Ovary (tissue), 9 donors: Measurements from ENCODE around the gene TP63. TPM values are rescaled to one million over a fixed set of nuclear protein-coding genes. Genes with fewer than 3 reads are reported as not detected.
"Not testable (repeated sequence)": the region's sequence is repeated elsewhere in the genome, so short reads cannot be mapped to it uniquely, and the experiment has no call there.

Experiments
- DNase-seq, 5 donors: peaks; one replicate each; pipeline ENCODE4 v3.0.0-alpha.2; 2019 to 2020
- H3K27ac ChIP-seq, 2 donors: fragments of 200-600 bp; one replicate each; pipeline versions ENCODE4 v1.5.1 to v1.8.0; 2019 to 2022
- H3K27me3 ChIP-seq: fragments of 200-600 bp; one replicate; pipeline ENCODE4 v1.8.0; 2022
- H3K36me3 ChIP-seq: fragments of 200-600 bp; sonication (generic); one replicate; pipeline ENCODE4 v1.5.1; 2019
- H3K4me1 ChIP-seq: one replicate; pipeline ENCODE4 v1.8.1; 2013; ENCODE audit warnings: mild to moderate bottlenecking, moderate library complexity; ENCODE audit not compliant: insufficient read depth
- H3K4me3 ChIP-seq: fragments of 200-600 bp; sonication (generic); one replicate; pipeline ENCODE4 v1.5.1; 2017
- H3K9me3 ChIP-seq, 2 donors: fragments of 200-600 bp in 1 of 2; sonication (generic) in 1 of 2; one replicate each; pipeline versions ENCODE4 v1.5.1 to v1.8.1; 2013 to 2019; ENCODE audit warnings: mild to moderate bottlenecking in 1 of 2, moderate library complexity in 1 of 2
- CTCF ChIP-seq, 3 donors: fragments of 450-650 bp in 2 of 3; fragments of 200-600 bp in 1 of 3; IDR thresholded peaks; one replicate each; pipeline versions ENCODE4 v1.5.1 to v1.8.0; 2016 to 2022; ENCODE audit warnings: antibody characterized with exemption in 3 of 3, mild to moderate bottlenecking in 1 of 3
- EP300 ChIP-seq: sonication (generic); formaldehyde crosslinking; IDR thresholded peaks from one replicate; pipeline ENCODE4 v1.6.1; 2017; ENCODE audit warnings: antibody characterized with exemption
- POLR2A ChIP-seq: fragments of 450-650 bp; IDR thresholded peaks from one replicate; pipeline ENCODE4 v1.6.1; 2017; ENCODE audit warnings: antibody characterized with exemption, mild to moderate bottlenecking, moderate library complexity
- WGBS, 3 donors: extraction: QIAGEN DNeasy Blood & Tissue Kit in 1 of 3; methylation state at CpG; one replicate each; pipeline versions ENCODE4 v1.1.5 to v1.1.7; 2013 to 2017; 5-methylcytosine and 5-hydroxymethylcytosine counted together
- intact Hi-C, 4 donors: fragments of 100-400 bp; cut with DNase I; formaldehyde crosslinking; loops; one replicate each; pipeline versions ENCODE4 v1.11.0 to v1.15.1; 2022 to 2023
- polyA plus RNA-seq, 2 donors: library from polyadenylated mRNA; stranded (reverse); fragments of 200-250 nt in 1 of 2; fragments of 350-450 nt in 1 of 2; fragmentation: Illumina TruSeq in 1 of 2; extraction: RNeasy Lipid Tissue Mini Kit (QIAGEN cat#74804) in 1 of 2; gene quantifications; one replicate each; pipeline ENCODE4 v1.2.3, GENCODE V29; 2013 to 2014
- total RNA-seq, 7 donors: library from RNA; depleted of rRNA in 2 of 7; stranded (reverse); fragments of >200 nt in 2 of 7; fragmentation: NEBNext Ultra II Directional in 3 of 7; extraction: Animal tissue kit (Norgen Biotek cat#: 25700) in 3 of 7; gene quantifications; one replicate each; pipeline versions ENCODE4 v1.1.0 to v1.2.4, GENCODE V29; 2016 to 2023
- donor health status: DM: no; HTN: no; CAD: no; lungs with moderate emphysema.
- donor health status: DM: no; HTN: no; CAD: no.
- donor health status: Bipolar disorder and iron deficiency.
- donor health status: DM: yes; HTN: yes; CAD: no.
- donor health status: DM: no; HTN: no; CAD: no.
- donor health status: DM: yes; HTN: yes; CAD: no.

TP63 gene
- total and polyA plus RNA-seq, 9 donors, result 0.15 to 0.79 (median 0.22) TPM; not detected in 1

DNA sequence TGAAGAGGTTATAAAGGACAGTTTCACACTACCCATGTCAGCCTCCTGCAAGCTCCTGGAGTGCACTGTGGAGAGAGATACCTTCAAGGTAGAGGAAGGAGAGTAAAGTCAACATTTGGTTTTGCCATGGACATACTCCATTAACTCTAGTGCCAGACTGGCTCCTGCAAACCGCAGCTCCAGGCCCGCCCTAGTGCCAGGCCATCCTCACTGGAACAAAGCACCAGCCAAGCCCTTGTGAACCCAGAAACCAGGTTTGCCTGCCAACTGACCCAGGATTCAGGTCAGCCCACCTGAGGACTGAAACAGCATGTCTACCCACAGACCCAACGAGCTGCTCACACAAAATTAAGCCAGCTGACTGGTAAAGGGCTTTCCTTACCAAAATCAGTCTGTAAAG is 41.0 kb upstream of the TP63 start:
- no peak for TF ChIP-seq POLR2A
- TF ChIP-seq EP300, result no peak
- no peak for TF ChIP-seq CTCF (IDR thresholded peaks at IDR 0.05)
- Histone ChIP-seq H3K9me3 (no peaks in the 10 kb centered on the region), H3K27me3 (no peaks in the 10 kb centered on the region), H3K4me3 (no peak overlapping the region), H3K36me3 (no peaks in the 10 kb centered on the region), H3K27ac (no peak overlapping the region), H3K4me1 (no peaks in the 10 kb centered on the region)
- no peak for DNase-seq
- intact Hi-C loops, result no loop called here
- whole genome bisulfite sequencing, 3 donors, result 75 to 95% (median 90%) methylated on average over 3 of the region's 3 CpGs

DNA sequence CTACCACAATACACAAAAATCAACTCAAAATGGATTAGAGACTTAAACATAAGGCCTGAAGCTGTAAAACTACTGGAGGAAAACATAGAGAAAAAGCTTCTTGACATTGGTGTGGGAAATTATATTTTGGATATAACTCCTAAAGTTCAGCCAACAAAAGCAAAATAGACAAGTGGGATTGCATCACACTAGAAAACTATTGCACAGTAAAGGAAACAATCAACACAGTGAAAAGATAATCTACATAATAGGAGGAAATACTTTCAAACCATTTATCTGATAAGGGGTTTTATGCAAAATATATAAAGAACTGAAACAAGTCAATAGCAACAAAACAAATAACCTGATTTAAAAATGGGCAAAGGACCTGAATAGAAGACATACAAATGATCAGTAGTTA is 37.6 kb upstream of the TP63 start:
- H3K9me3 ChIP-seq, result no peaks in the 10 kb centered on the region
- no peaks in the 10 kb centered on the region for H3K36me3 ChIP-seq
- no peak for DNase-seq
- H3K4me1 ChIP-seq, result no peaks in the 10 kb centered on the region
- no peak overlapping the region for H3K27ac ChIP-seq
- no peaks in the 10 kb centered on the region for H3K27me3 ChIP-seq
- no peak overlapping the region for H3K4me3 ChIP-seq
- intact Hi-C loops, result no loop called here
- TF ChIP-seq CTCF (IDR thresholded peaks at IDR 0.05) (no peak), POLR2A (no peak), EP300 (no peak)

DNA sequence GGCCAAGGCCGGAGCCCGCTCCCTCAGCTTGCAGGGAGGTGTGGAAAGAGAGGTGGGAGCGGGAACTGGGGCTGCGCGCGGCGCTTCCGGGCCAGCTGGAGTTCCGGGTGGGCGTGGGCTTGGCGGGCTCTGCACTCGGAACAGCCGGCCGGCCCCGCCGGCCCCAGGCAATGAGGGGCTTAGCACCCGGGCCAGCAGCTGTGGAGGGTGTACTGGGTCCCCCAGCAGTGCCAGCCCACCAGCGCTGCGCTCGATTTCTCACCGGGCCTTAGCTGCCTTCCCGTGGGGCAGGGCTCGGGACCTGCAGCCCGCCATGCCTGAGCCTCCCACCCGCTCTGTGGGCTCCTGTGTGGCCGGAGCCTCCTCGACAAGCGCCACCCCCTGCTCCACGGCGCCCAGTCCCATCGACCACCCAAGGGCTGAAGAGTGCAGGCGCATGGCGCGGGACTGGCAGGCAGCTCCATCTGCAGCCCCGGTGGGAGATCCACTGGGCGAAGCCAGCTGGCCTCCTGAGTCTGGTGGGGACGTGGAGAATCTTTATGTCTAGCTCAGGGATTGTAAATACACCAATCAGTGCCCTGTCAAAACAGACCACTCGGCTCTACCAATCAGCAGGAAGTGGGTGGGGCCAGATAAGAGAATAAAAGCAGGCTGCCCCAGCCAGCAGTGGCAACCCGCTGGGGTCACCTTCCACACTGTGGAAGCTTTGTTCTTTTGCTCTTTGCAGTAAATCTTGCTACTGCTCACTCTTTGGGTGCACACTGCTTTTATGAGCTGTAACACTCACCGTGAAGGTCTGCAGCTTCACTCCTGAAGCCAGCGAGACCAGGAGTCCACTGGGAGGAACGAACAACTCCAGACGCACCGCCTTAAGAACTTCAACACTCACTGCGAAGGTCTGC is 34.9 kb upstream of the TP63 start:
- H3K9me3 ChIP-seq, H3K27ac ChIP-seq, H3K4me3 ChIP-seq, H3K27me3 ChIP-seq, H3K4me1 ChIP-seq, DNase-seq, intact Hi-C loops, H3K36me3 ChIP-seq: not testable (repeated sequence)
- 92 to 94% (median 94%) methylated on average over 45 of the region's 45 CpGs for WGBS, 3 donors

DNA sequence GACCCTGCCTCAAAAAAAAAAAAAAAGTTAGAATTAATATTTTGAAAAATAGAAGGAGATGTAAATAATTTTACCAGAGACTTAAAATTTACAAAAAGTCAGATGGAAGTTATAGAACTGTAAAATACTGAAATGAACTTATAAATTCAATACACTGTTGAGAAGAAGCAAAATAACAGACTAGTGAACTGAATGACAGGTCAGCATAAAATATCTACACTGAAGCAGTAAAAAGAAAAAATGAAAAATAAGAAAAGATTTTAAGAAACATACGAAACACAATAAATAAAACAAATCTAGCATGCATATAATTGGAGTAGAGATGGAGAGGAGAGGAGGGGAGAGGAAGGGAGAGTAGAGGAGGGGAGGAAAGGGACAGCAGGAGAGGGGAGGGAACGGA is 33.3 kb upstream of the TP63 start:
- intact Hi-C loops, result no loop called here
- no peak overlapping the region for H3K4me3 ChIP-seq
- H3K4me1 ChIP-seq, result no peaks in the 10 kb centered on the region
- 70 to 82% (median 82%) methylated on average over 2 of the region's 2 CpGs for WGBS, 3 donors
- TF ChIP-seq EP300, result no peak
- no peak for TF ChIP-seq POLR2A
- no peak for TF ChIP-seq CTCF (IDR thresholded peaks at IDR 0.05)
- H3K27me3 ChIP-seq, result no peaks in the 10 kb centered on the region
- no peaks in the 10 kb centered on the region for H3K36me3 ChIP-seq
- H3K27ac ChIP-seq, result no peak overlapping the region
- DNase-seq, result no peak
- no peaks in the 10 kb centered on the region for H3K9me3 ChIP-seq

- 85 to 90% (median 87%) methylated on average over 6 of the region's 6 CpGs for whole genome bisulfite sequencing, 3 donors
- no peaks in the 10 kb centered on the region for H3K36me3 ChIP-seq
- no peak overlapping the region for H3K4me3 ChIP-seq
- H3K27me3 ChIP-seq, result no peaks in the 10 kb centered on the region
- no peak for TF ChIP-seq CTCF (IDR thresholded peaks at IDR 0.05)
- TF ChIP-seq EP300, result no peak
- no peak for TF ChIP-seq POLR2A
- no peak for DNase-seq
- H3K4me1 ChIP-seq, result no peaks in the 10 kb centered on the region
- H3K9me3 ChIP-seq, result no peaks in the 10 kb centered on the region
- no peak overlapping the region for H3K27ac ChIP-seq
- intact Hi-C loops, result no loop called here
These were observed 32.5 kb upstream of the TP63 start for GRCh38 chr3:189598530-189599225.
